Measurements from ENCODE around the gene SPATA9. TPM values are rescaled to one million over a fixed set of nuclear protein-coding genes. Genes with fewer than 3 reads are reported as not detected.

Gene SPATA9
- total RNA-seq, 2 donors from 2014 or later = not detected

- no peak for TF ChIP-seq POLR2A (IDR thresholded peaks at IDR 0.05)
- TF ChIP-seq, protein P1, sequence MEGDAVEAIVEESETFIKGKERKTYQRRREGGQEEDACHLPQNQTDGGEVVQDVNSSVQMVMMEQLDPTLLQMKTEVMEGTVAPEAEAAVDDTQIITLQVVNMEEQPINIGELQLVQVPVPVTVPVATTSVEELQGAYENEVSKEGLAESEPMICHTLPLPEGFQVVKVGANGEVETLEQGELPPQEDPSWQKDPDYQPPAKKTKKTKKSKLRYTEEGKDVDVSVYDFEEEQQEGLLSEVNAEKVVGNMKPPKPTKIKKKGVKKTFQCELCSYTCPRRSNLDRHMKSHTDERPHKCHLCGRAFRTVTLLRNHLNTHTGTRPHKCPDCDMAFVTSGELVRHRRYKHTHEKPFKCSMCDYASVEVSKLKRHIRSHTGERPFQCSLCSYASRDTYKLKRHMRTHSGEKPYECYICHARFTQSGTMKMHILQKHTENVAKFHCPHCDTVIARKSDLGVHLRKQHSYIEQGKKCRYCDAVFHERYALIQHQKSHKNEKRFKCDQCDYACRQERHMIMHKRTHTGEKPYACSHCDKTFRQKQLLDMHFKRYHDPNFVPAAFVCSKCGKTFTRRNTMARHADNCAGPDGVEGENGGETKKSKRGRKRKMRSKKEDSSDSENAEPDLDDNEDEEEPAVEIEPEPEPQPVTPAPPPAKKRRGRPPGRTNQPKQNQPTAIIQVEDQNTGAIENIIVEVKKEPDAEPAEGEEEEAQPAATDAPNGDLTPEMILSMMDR (IDR thresholded peaks at IDR 0.05) = no peak
- no peaks in the 10 kb centered on the region for H3K36me3 ChIP-seq (replicated peaks in 1 of 2; ENCODE audit: insufficient read depth in 1 of 2, low read depth in 2 of 2)
- no peak overlapping the region for H3K4me3 ChIP-seq
- intact Hi-C loops (cut with DNase I) = no loop called here
- no peaks in the 10 kb centered on the region for H3K9me3 ChIP-seq
- 38 to 41% methylated on average over 1 of the region's 1 CpG for WGBS, 2 donors
- no peaks in the 10 kb centered on the region for H3K27me3 ChIP-seq
- no peaks in the 10 kb centered on the region for H3K4me1 ChIP-seq
- ATAC-seq = no peak
- no peak overlapping the region for H3K27ac ChIP-seq
- no peak for DNase-seq
Observed at GRCh38 chr5:95704150-95704549, 21.4 kb upstream of the SPATA9 start.

- H3K27ac ChIP-seq = no peak overlapping the region
- no peaks in the 10 kb centered on the region for H3K36me3 ChIP-seq (replicated peaks in 1 of 2; ENCODE audit: insufficient read depth in 1 of 2, low read depth in 2 of 2)
- intact Hi-C loops (cut with DNase I) = no loop called here
- DNase-seq (no peak), ATAC-seq (no peak)
- H3K27me3 ChIP-seq = no peaks in the 10 kb centered on the region
- H3K9me3 ChIP-seq = no peaks in the 10 kb centered on the region
- no peaks in the 10 kb centered on the region for H3K4me1 ChIP-seq
- no peak for TF ChIP-seq POLR2A (IDR thresholded peaks at IDR 0.05)
- TF ChIP-seq, protein P1 (IDR thresholded peaks at IDR 0.05) = no peak
- H3K4me3 ChIP-seq = no peak overlapping the region
Observed at GRCh38 chr5:95701074-95701473, 18.3 kb upstream of the SPATA9 start.

- Histone ChIP-seq H3K4me1 (no peaks in the 10 kb centered on the region), H3K4me3 (no peak overlapping the region), H3K36me3 (replicated peaks in 1 of 2; ENCODE audit: insufficient read depth in 1 of 2, low read depth in 2 of 2) (no peaks in the 10 kb centered on the region), H3K27me3 (no peaks in the 10 kb centered on the region), H3K27ac (no peak overlapping the region), H3K9me3 (no peaks in the 10 kb centered on the region)
- DNase-seq = no peak
- no peak for ATAC-seq
- intact Hi-C loops (cut with DNase I) = no loop called here
- WGBS, 2 donors = 95 to 100% methylated on average over 1 of the region's 1 CpG
- TF ChIP-seq POLR2A (IDR thresholded peaks at IDR 0.05) = no peak
- TF ChIP-seq, protein P1 (IDR thresholded peaks at IDR 0.05) = no peak
Observed at GRCh38 chr5:95699337-95699736, 16.5 kb upstream of the SPATA9 start.

- Histone ChIP-seq H3K27ac (no peak overlapping the region), H3K9me3 (no peaks in the 10 kb centered on the region), H3K4me3 (no peak overlapping the region), H3K4me1 (no peaks in the 10 kb centered on the region), H3K36me3 (replicated peaks in 1 of 2; ENCODE audit: insufficient read depth in 1 of 2, low read depth in 2 of 2) (no peaks in the 10 kb centered on the region), H3K27me3 (no peaks in the 10 kb centered on the region)
- WGBS, 2 donors = 53 to 68% methylated on average over 7 of the region's 7 CpGs
- TF ChIP-seq, protein P1 (IDR thresholded peaks at IDR 0.05) = no peak
- no peak for TF ChIP-seq POLR2A (IDR thresholded peaks at IDR 0.05)
- ATAC-seq (no peak), DNase-seq (no peak)
- intact Hi-C loops (cut with DNase I) = no loop called here
Observed at GRCh38 chr5:95697781-95698681, 15.2 kb upstream of the SPATA9 start.

DNA sequence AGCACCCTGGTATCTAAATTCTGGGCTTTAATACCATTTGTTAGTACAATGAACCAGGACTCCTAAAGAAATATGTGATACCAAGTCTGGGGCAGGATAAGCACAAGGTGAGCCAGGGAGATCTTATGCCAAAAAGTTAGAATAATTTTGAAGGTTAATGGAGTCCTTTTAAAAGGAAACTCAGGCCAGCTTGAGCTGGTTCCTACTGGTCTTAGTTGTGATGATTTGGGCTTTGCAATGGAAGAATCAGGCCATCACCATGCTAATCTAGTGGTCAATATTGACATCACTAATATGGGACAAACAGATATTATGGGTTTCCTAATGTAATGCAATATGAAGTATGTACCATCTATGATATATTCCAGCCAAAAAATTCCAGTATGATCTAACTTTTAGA is 7.5 kb upstream of the SPATA9 start:
- Histone ChIP-seq H3K9me3 (no peaks in the 10 kb centered on the region), H3K36me3 (replicated peaks in 1 of 2; ENCODE audit: insufficient read depth in 1 of 2, low read depth in 2 of 2) (no peaks in the 10 kb centered on the region), H3K4me3 (no peak overlapping the region), H3K27me3 (no peaks in the 10 kb centered on the region), H3K27ac (no peak overlapping the region), H3K4me1 (no peaks in the 10 kb centered on the region)
- no peak for ATAC-seq
- TF ChIP-seq, protein P1 (IDR thresholded peaks at IDR 0.05) = no peak
- no peak for TF ChIP-seq POLR2A (IDR thresholded peaks at IDR 0.05)
- intact Hi-C loops (cut with DNase I) = no loop called here
- DNase-seq = no peak

Measured in body of pancreas (tissue), 4 donors.